ENCODE measurements around the gene ZSCAN21.

The ZSCAN21 gene

GRCh38 chr7:100024020-100024619 is 25.5 kb upstream of the ZSCAN21 start:
- no peak overlapping the region for H3K4me3 ChIP-seq (ENCODE audit: low read depth, low read length)
- TF ChIP-seq MAX (IDR thresholded peaks at IDR 0.05; ENCODE audit: low read depth, low read length): no peak
- TF ChIP-seq POLR2A (IDR thresholded peaks at IDR 0.05; ENCODE audit: extremely low read depth, insufficient read length): no peak
- TF ChIP-seq CTCF (IDR thresholded peaks at IDR 0.05; ENCODE audit: low read depth, low read length): no peak
- no peak for TF ChIP-seq MYC (IDR thresholded peaks at IDR 0.05; ENCODE audit: low read depth, low read length)
- DNase-seq (ENCODE audit: low read depth): no peak

- TF ChIP-seq POLR2A (IDR thresholded peaks at IDR 0.05; ENCODE audit: extremely low read depth, insufficient read length): no peak
- no peak for TF ChIP-seq MYC (IDR thresholded peaks at IDR 0.05; ENCODE audit: low read depth, low read length)
- no peak for TF ChIP-seq CTCF (IDR thresholded peaks at IDR 0.05; ENCODE audit: low read depth, low read length)
- no peak for TF ChIP-seq MAX (IDR thresholded peaks at IDR 0.05; ENCODE audit: low read depth, low read length)
- H3K4me3 ChIP-seq (ENCODE audit: low read depth, low read length): no peak overlapping the region
These were observed 22.4 kb upstream of the ZSCAN21 start for GRCh38 chr7:100027197-100027596.

GRCh38 chr7:100029596-100029995 is 20.0 kb upstream of the ZSCAN21 start:
- H3K4me3 ChIP-seq (ENCODE audit: low read depth, low read length): no peak overlapping the region
- DNase-seq (ENCODE audit: low read depth): no peak
- no peak for TF ChIP-seq CTCF (IDR thresholded peaks at IDR 0.05; ENCODE audit: low read depth, low read length)
- TF ChIP-seq POLR2A (IDR thresholded peaks at IDR 0.05; ENCODE audit: extremely low read depth, insufficient read length): no peak
- TF ChIP-seq MAX (IDR thresholded peaks at IDR 0.05; ENCODE audit: low read depth, low read length): no peak
- TF ChIP-seq MYC (IDR thresholded peaks at IDR 0.05; ENCODE audit: low read depth, low read length): no peak

More at GRCh38 chr7:100027197-100027596, 22.4 kb upstream of the ZSCAN21 start:
- no peak for DNase-seq (ENCODE audit: low read depth)

- DNase-seq (ENCODE audit: low read depth): no peak
- no peak overlapping the region for H3K4me3 ChIP-seq (ENCODE audit: low read depth, low read length)
- no peak for TF ChIP-seq CTCF (IDR thresholded peaks at IDR 0.05; ENCODE audit: low read depth, low read length)
- TF ChIP-seq MYC (IDR thresholded peaks at IDR 0.05; ENCODE audit: low read depth, low read length): no peak
- no peak for TF ChIP-seq POLR2A (IDR thresholded peaks at IDR 0.05; ENCODE audit: extremely low read depth, insufficient read length)
- no peak for TF ChIP-seq MAX (IDR thresholded peaks at IDR 0.05; ENCODE audit: low read depth, low read length)
These were observed 16.0 kb upstream of the ZSCAN21 start for GRCh38 chr7:100033526-100033925.

- no peak for DNase-seq (ENCODE audit: low read depth)
These were observed 14.6 kb upstream of the ZSCAN21 start for GRCh38 chr7:100034871-100035510.

More at GRCh38 chr7:100034871-100035510, 14.6 kb upstream of the ZSCAN21 start:
- no peak overlapping the region for H3K4me3 ChIP-seq (ENCODE audit: low read depth, low read length)
- TF ChIP-seq CTCF (IDR thresholded peaks at IDR 0.05; ENCODE audit: low read depth, low read length) (no peak), MYC (IDR thresholded peaks at IDR 0.05; ENCODE audit: low read depth, low read length) (no peak), POLR2A (IDR thresholded peaks at IDR 0.05; ENCODE audit: extremely low read depth, insufficient read length) (no peak), MAX (IDR thresholded peaks at IDR 0.05; ENCODE audit: low read depth, low read length) (no peak)

Data from NB4 (cell line).